Fibroblast of lung (primary cell): Measurements from ENCODE around the gene ZNF423. TPM values are rescaled to one million over a fixed set of nuclear protein-coding genes. Genes with fewer than 3 reads are reported as not detected.

Source experiments
- DNase-seq, 2 donors: peaks; one replicate each; pipeline versions ENCODE4 v3.0.0 to v3.0.0-alpha.2; 2010; ENCODE audit warnings: low read depth in 2 of 2
- H2AFZ ChIP-seq: 2 replicates; pipeline ENCODE4 v1.5.1; 2012; ENCODE audit warnings: low read length, control low read depth, inconsistent platforms
- H3K27ac ChIP-seq: 2 replicates; pipeline ENCODE4 v1.5.1; 2011; ENCODE audit warnings: low read length, control low read depth; ENCODE audit not compliant: insufficient read depth
- H3K27me3 ChIP-seq: 2 replicates; pipeline ENCODE4 v1.5.1; 2011; ENCODE audit warnings: mild to moderate bottlenecking, low read length; ENCODE audit not compliant: control insufficient read depth, insufficient read depth
- H3K36me3 ChIP-seq: 2 replicates; pipeline ENCODE4 v1.5.1; 2011; ENCODE audit warnings: low read length; ENCODE audit not compliant: control insufficient read depth, insufficient read depth
- H3K4me1 ChIP-seq: 2 replicates; pipeline ENCODE4 v1.5.1; 2011; ENCODE audit warnings: low read length; ENCODE audit not compliant: control insufficient read depth, insufficient read depth; ENCODE audit errors: extremely low read depth
- H3K4me2 ChIP-seq: 2 replicates; pipeline ENCODE4 v1.5.1; 2011; ENCODE audit warnings: low read length, control low read depth; ENCODE audit not compliant: insufficient read depth; ENCODE audit errors: extremely low read depth
- H3K4me3 ChIP-seq, 4 experiments: fragments of 200-600 bp in 1 of 4; sonication (generic) in 1 of 4; replicated peaks in 1 of 4; 2 replicates each; pipeline ENCODE4 v1.5.1; 2011 to 2016; ENCODE audit warnings: low read length in 4 of 4, low read depth in 3 of 4, mild to moderate bottlenecking in 3 of 4, control low read depth in 2 of 4, inconsistent platforms in 1 of 4, mixed read lengths in 1 of 4; ENCODE audit not compliant: insufficient read depth in 1 of 4; ENCODE audit errors: control extremely low read depth in 1 of 4
- H3K79me2 ChIP-seq: 2 replicates; pipeline ENCODE4 v1.5.1; 2012; ENCODE audit warnings: mild to moderate bottlenecking, low read length, inconsistent platforms; ENCODE audit not compliant: control insufficient read depth, insufficient read depth
- H3K9ac ChIP-seq: 2 replicates; pipeline ENCODE4 v1.5.1; 2011; ENCODE audit warnings: mild to moderate bottlenecking, low read length, control low read depth; ENCODE audit not compliant: insufficient read depth
- H3K9me3 ChIP-seq: 2 replicates; pipeline ENCODE4 v1.5.1; 2012; ENCODE audit warnings: low read depth, low read length; ENCODE audit not compliant: control insufficient read depth, insufficient read depth
- H4K20me1 ChIP-seq: 2 replicates; pipeline ENCODE4 v1.5.1; 2011; ENCODE audit warnings: low read length; ENCODE audit not compliant: control insufficient read depth, insufficient read depth; ENCODE audit errors: extremely low read depth
- CTCF ChIP-seq, 2 donors: IDR thresholded peaks in 1 of 2; conservative IDR thresholded peaks in 1 of 2; 1 replicate in 1 of 2; 2 replicates in 1 of 2; pipeline ENCODE4 v1.5.1; 2011 to 2012; ENCODE audit warnings: low read length in 2 of 2, control low read depth in 1 of 2, inconsistent platforms in 1 of 2, low read depth in 1 of 2, mild to moderate bottlenecking in 1 of 2
- EZH2 ChIP-seq: IDR thresholded peaks from 2 replicates; pipeline ENCODE4 v1.5.1; 2012; ENCODE audit warnings: low read length, control low read depth, mild to moderate bottlenecking; ENCODE audit errors: missing control alignments
- polyA plus RNA-seq, 2 donors: library from polyadenylated mRNA; depleted of rRNA in 1 of 2; stranded (reverse) in 1 of 2; unstranded in 1 of 2; fragments of >200 nt; gene quantifications; 2 replicates each; pipeline ENCODE4 v1.2.1, GENCODE V29; 2011 to 2012; ENCODE audit warnings: missing spikeins in 1 of 2
- total RNA-seq: library from RNA; depleted of rRNA; stranded (reverse); fragments of >200 nt; gene quantifications from 2 replicates; pipeline ENCODE4 v1.2.1, GENCODE V29; 2014

The ZNF423 gene
- total and polyA plus RNA-seq, 2 donors (not counting 1 experiment from before 2014, with no cell fraction given): 0.07 to 0.17 TPM

- Histone ChIP-seq H3K9ac (no peak overlapping the region), H4K20me1 (no peaks in the 10 kb centered on the region), H3K4me2 (no peak overlapping the region), H3K36me3 (no peaks in the 10 kb centered on the region), H3K9me3 (no peaks in the 10 kb centered on the region), H3K4me1 (no peaks in the 10 kb centered on the region), H3K27me3 (no peaks in the 10 kb centered on the region), H3K79me2 (no peaks in the 10 kb centered on the region), H2AFZ (no peak overlapping the region), H3K4me3 (no peak overlapping the region), H3K27ac (no peak overlapping the region)
- no peak for TF ChIP-seq CTCF (conservative IDR thresholded peaks at IDR 0.05 in 1 of 2, IDR thresholded peaks at IDR 0.05 in 1 of 2; ENCODE audit: low read depth in 1 of 2, low read length in 2 of 2)
- TF ChIP-seq EZH2: no peak
- DNase-seq: no peak
Measured at GRCh38 chr16:49674351-49674851, 181.5 kb downstream of the ZNF423 start.

GRCh38 chr16:49673442-49673841, 182.5 kb downstream of the ZNF423 start:
- Histone ChIP-seq H4K20me1 (no peaks in the 10 kb centered on the region), H3K9me3 (no peaks in the 10 kb centered on the region), H3K27ac (no peak overlapping the region), H3K4me1 (no peaks in the 10 kb centered on the region), H3K27me3 (no peaks in the 10 kb centered on the region), H3K4me3 (no peak overlapping the region), H2AFZ (no peak overlapping the region), H3K36me3 (no peaks in the 10 kb centered on the region), H3K79me2 (no peaks in the 10 kb centered on the region), H3K4me2 (no peak overlapping the region), H3K9ac (no peak overlapping the region)
- no peak for DNase-seq
- TF ChIP-seq CTCF (conservative IDR thresholded peaks at IDR 0.05 in 1 of 2, IDR thresholded peaks at IDR 0.05 in 1 of 2; ENCODE audit: low read depth in 1 of 2, low read length in 2 of 2) (no peak), EZH2 (no peak)

- Histone ChIP-seq H3K9me3 (no peaks in the 10 kb centered on the region), H3K4me2 (no peak overlapping the region), H3K79me2 (no peaks in the 10 kb centered on the region), H3K27me3 (no peaks in the 10 kb centered on the region), H3K9ac (no peak overlapping the region), H3K27ac (no peak overlapping the region), H3K4me1 (no peaks in the 10 kb centered on the region), H3K36me3 (no peaks in the 10 kb centered on the region), H2AFZ (no peak overlapping the region), H4K20me1 (no peaks in the 10 kb centered on the region), H3K4me3 (no peak overlapping the region)
- DNase-seq: no peak
- TF ChIP-seq CTCF (conservative IDR thresholded peaks at IDR 0.05 in 1 of 2, IDR thresholded peaks at IDR 0.05 in 1 of 2; ENCODE audit: low read depth in 1 of 2, low read length in 2 of 2): no peak
- TF ChIP-seq EZH2: no peak
Measured at GRCh38 chr16:49672753-49673152, 183.2 kb downstream of the ZNF423 start.
